Lung (tissue), 12 donors: ENCODE results near the gene LRP1B. TPM values are rescaled to one million over a fixed set of nuclear protein-coding genes. Genes with fewer than 3 reads are reported as not detected.

Experiments used
- ATAC-seq: fragments of 200-7000 bp; cut with Tn5 transposase; one replicate; pipeline ENCODE4 v1.9.1; 2020; ENCODE audit warnings: moderate number of reproducible peaks; ENCODE audit not compliant: insufficient read depth, low FRiP score
- DNase-seq, 3 donors: peaks; one replicate each; pipeline ENCODE4 v3.0.0-alpha.2; 2013 to 2017
- H3K27ac ChIP-seq, 2 donors: one replicate each; pipeline ENCODE4 v1.5.1; 2013; ENCODE audit warnings: mild to moderate bottlenecking in 2 of 2, moderate library complexity in 2 of 2, control low read depth in 1 of 2, inconsistent platforms in 1 of 2, low read depth in 1 of 2, low read length in 1 of 2
- H3K27me3 ChIP-seq, 3 donors: one replicate each; pipeline ENCODE4 v1.5.1; 2013; ENCODE audit warnings: low read length in 2 of 3; ENCODE audit not compliant: control insufficient read depth in 3 of 3, insufficient read depth in 3 of 3
- H3K36me3 ChIP-seq, 4 donors: one replicate each; pipeline ENCODE4 v1.5.1; 2013; ENCODE audit warnings: low read length in 4 of 4, mild to moderate bottlenecking in 1 of 4, moderate library complexity in 1 of 4; ENCODE audit not compliant: control insufficient read depth in 4 of 4, insufficient read depth in 4 of 4
- H3K4me1 ChIP-seq, 5 donors: one replicate each; pipeline ENCODE4 v1.5.1; 2013; ENCODE audit warnings: low read length in 5 of 5, mild to moderate bottlenecking in 2 of 5, moderate library complexity in 1 of 5; ENCODE audit not compliant: control insufficient read depth in 5 of 5, insufficient read depth in 5 of 5
- H3K4me3 ChIP-seq: one replicate; pipeline ENCODE4 v1.5.1; 2013; ENCODE audit warnings: mild to moderate bottlenecking, control low read depth, moderate library complexity
- H3K9ac ChIP-seq, 2 donors: one replicate each; pipeline ENCODE4 v1.5.1; 2013; ENCODE audit warnings: low read length in 2 of 2, control low read depth in 1 of 2; ENCODE audit not compliant: insufficient read depth in 1 of 2
- H3K9me3 ChIP-seq, 4 donors: one replicate each; pipeline ENCODE4 v1.5.1; 2013; ENCODE audit warnings: low read length in 3 of 4, mild to moderate bottlenecking in 1 of 4, moderate library complexity in 1 of 4; ENCODE audit not compliant: control insufficient read depth in 4 of 4, insufficient read depth in 3 of 4
- CTCF ChIP-seq: IDR thresholded peaks from 2 replicates; pipeline ENCODE4 v1.5.1; 2012; ENCODE audit warnings: mild to moderate bottlenecking; ENCODE audit errors: control extremely low read depth, extremely low read depth
- WGBS, 2 donors: extraction: QIAGEN DNeasy Blood & Tissue Kit; methylation state at CpG; one replicate each; pipeline ENCODE4 v1.1.7; 2013; 5-methylcytosine and 5-hydroxymethylcytosine counted together
- polyA plus RNA-seq, 2 donors: library from polyadenylated mRNA; stranded (reverse); fragments of 200-250 nt; gene quantifications; one replicate each; pipeline ENCODE4 v1.2.1, GENCODE V29; 2013
- total RNA-seq, 2 donors: library from RNA; depleted of rRNA in 1 of 2; stranded (reverse); fragments of >200 nt in 1 of 2; gene quantifications; one replicate each; pipeline ENCODE4 v1.2.1, GENCODE V29; 2014 to 2021
- donor health status: control.
- donor health status: control.
- donor health status: Bipolar disorder and iron deficiency.
- donor health status: healthy.
- donor health status: DM: yes; HTN: yes; CAD: no.

The LRP1B gene
- total and polyA plus RNA-seq, 4 donors: 0.01 to 6.5 (median 0.16) TPM

- H3K4me3 ChIP-seq: no peak overlapping the region
- ATAC-seq: no peak
- TF ChIP-seq CTCF: no peak
Measured at GRCh38 chr2:140601342-140601741, 1529.5 kb downstream of the LRP1B start.

DNA sequence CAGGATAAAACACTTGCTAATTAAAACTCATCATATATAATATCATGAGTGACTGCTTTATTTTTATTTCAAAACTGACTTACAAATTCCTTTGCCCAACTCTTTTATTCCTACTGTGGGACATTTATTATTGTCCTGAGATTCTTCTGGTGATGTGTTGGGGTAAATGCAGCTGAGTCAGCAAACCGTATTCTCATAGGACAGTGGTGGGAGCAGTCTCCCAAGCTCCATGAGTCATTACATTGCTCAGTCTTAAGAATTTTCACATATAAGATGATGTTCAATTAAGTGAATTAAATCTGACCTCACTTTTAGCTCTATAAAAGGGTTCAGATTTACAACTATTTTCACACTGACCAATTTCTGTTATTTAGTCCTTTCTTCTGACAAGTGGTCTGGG lies 1530.7 kb downstream of the LRP1B start:
- H3K9me3 ChIP-seq: peaks cover 0 to 2% (median 0%) of the 10 kb centered on the region in 4 donors
- DNase-seq (no peak), ATAC-seq (no peak)
- WGBS, 2 donors: 81 to 83% methylated on average over 1 of the region's 1 CpG
- no peak for TF ChIP-seq CTCF
- H3K4me3 ChIP-seq: no peak overlapping the region
- no peaks in the 10 kb centered on the region for H3K27me3 ChIP-seq
- no peak overlapping the region for H3K9ac ChIP-seq
- peaks cover 0 to 2% (median 0%) of the 10 kb centered on the region in 4 donors for H3K36me3 ChIP-seq
- no peak overlapping the region for H3K27ac ChIP-seq
- H3K4me1 ChIP-seq: peaks cover 0 to 2% (median 0%) of the 10 kb centered on the region in 5 donors

More at GRCh38 chr2:140601342-140601741, 1529.5 kb downstream of the LRP1B start:
- H3K9ac ChIP-seq: no peak overlapping the region
- DNase-seq: peak; percentile 6 to 53 (median 14)
- H3K9me3 ChIP-seq: peaks cover 0 to 2% (median 0%) of the 10 kb centered on the region in 4 donors
- H3K27me3 ChIP-seq: no peaks in the 10 kb centered on the region
- H3K4me1 ChIP-seq: peaks cover 0 to 2% (median 0%) of the 10 kb centered on the region in 5 donors
- peaks cover 0 to 2% (median 0%) of the 10 kb centered on the region in 4 donors for H3K36me3 ChIP-seq
- 50 to 73% methylated on average over 1 of the region's 1 CpG for WGBS, 2 donors
- no peak overlapping the region for H3K27ac ChIP-seq

DNA sequence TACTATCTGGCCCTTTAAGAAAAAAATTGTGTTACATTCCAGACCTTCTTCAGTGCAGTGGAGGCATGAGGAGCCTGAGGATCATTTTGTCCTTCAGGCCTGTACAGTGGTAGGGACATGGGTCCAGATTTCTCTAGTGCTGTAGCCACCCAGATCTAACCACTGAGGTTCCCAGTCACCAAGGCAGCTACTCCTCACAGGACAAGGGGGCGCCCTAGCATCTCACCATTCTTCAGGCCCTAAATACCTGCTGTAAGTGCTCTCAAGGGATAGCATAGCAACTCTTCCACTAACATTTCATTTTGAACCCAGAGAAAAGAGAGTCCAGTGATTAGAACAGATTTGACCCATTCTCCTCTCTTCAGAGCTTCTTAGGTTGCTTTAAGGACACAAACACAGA lies 1533.0 kb downstream of the LRP1B start:
- no peak overlapping the region for H3K27ac ChIP-seq
- ATAC-seq: no peak
- no peak for DNase-seq

More for the DNA sequence above, 1533.0 kb downstream of the LRP1B start:
- H3K4me3 ChIP-seq: no peak overlapping the region
- peaks cover 0 to 2% (median 0%) of the 10 kb centered on the region in 5 donors for H3K4me1 ChIP-seq
- no peaks in the 10 kb centered on the region for H3K27me3 ChIP-seq
- H3K36me3 ChIP-seq: peaks cover 0 to 2% (median 0%) of the 10 kb centered on the region in 4 donors
- no peak for TF ChIP-seq CTCF
- no peak overlapping the region for H3K9ac ChIP-seq
- 88 to 94% methylated on average over 1 of the region's 1 CpG for WGBS, 2 donors
- peaks cover 0 to 2% (median 0%) of the 10 kb centered on the region in 4 donors for H3K9me3 ChIP-seq
